Smooth muscle cell of the brain vasculature (primary cell): ENCODE measurements around the gene RNU1-1.
"Not testable (repeated sequence)": the region's sequence is repeated elsewhere in the genome, so short reads cannot be mapped to it uniquely, and the experiment has no call there.

Experiments
- DNase-seq: peaks from one replicate; pipeline ENCODE4 v3.0.0-alpha.2; 2012; ENCODE audit warnings: low read depth, low spot score

The RNU1-1 gene

GRCh38 chr1:16521679-16522078, 7.6 kb upstream of the RNU1-1 start:
- not testable (repeated sequence) for DNase-seq

GRCh38 chr1:16521288-16521583, 7.2 kb upstream of the RNU1-1 start:
- no peak for DNase-seq

- not testable (repeated sequence) for DNase-seq
Observed at GRCh38 chr1:16520435-16521287, 6.6 kb upstream of the RNU1-1 start.

- not testable (repeated sequence) for DNase-seq
Observed at GRCh38 chr1:16519255-16519951, 5.3 kb upstream of the RNU1-1 start.

GRCh38 chr1:16518913-16519254, 4.8 kb upstream of the RNU1-1 start:
- DNase-seq: not testable (repeated sequence)

- not testable (repeated sequence) for DNase-seq
Observed at GRCh38 chr1:16516694-16517410, 2.8 kb upstream of the RNU1-1 start.

- peak; percentile 67 for DNase-seq
Observed at GRCh38 chr1:16513412-16514106, 526 bp downstream of the RNU1-1 start.

GRCh38 chr1:16512624-16513411, 1.3 kb downstream of the RNU1-1 start:
- DNase-seq: not testable (repeated sequence)

GRCh38 chr1:16511926-16512325, 2.2 kb downstream of the RNU1-1 start:
- DNase-seq: not testable (repeated sequence)

- DNase-seq: not testable (repeated sequence)
Observed at GRCh38 chr1:16508861-16509445, 5.1 kb downstream of the RNU1-1 start.

GRCh38 chr1:16506364-16507136, 7.5 kb downstream of the RNU1-1 start:
- not testable (repeated sequence) for DNase-seq

GRCh38 chr1:16505870-16506269, 8.2 kb downstream of the RNU1-1 start:
- not testable (repeated sequence) for DNase-seq

- DNase-seq: no peak
Observed at GRCh38 chr1:16503494-16503893, 10.6 kb downstream of the RNU1-1 start.

GRCh38 chr1:16501446-16501845, 12.6 kb downstream of the RNU1-1 start:
- DNase-seq: not testable (repeated sequence)

GRCh38 chr1:16500975-16501374, 13.1 kb downstream of the RNU1-1 start:
- DNase-seq: not testable (repeated sequence)

GRCh38 chr1:16500466-16500865, 13.6 kb downstream of the RNU1-1 start:
- DNase-seq: not testable (repeated sequence)

GRCh38 chr1:16498573-16499413, 15.3 kb downstream of the RNU1-1 start:
- peak; percentile 62 for DNase-seq

- not testable (repeated sequence) for DNase-seq
Observed at GRCh38 chr1:16498047-16498446, 16.0 kb downstream of the RNU1-1 start.

- not testable (repeated sequence) for DNase-seq
Observed at GRCh38 chr1:16497474-16497904, 16.6 kb downstream of the RNU1-1 start.
